Muscle layer of duodenum (tissue), 2 donors: ENCODE measurements around the gene NCAM1.

Source experiments
- H3K27ac ChIP-seq: one replicate; pipeline ENCODE4 v1.7.0; 2013; ENCODE audit warnings: mild to moderate bottlenecking, low read length
- H3K27me3 ChIP-seq: one replicate; pipeline ENCODE4 v1.7.0; 2013; ENCODE audit warnings: low read depth, mild to moderate bottlenecking, control low read depth, low read length
- H3K36me3 ChIP-seq, 2 donors: one replicate each; pipeline ENCODE4 v1.7.0; 2013; ENCODE audit warnings: low read length in 2 of 2, control low read depth in 1 of 2, mild to moderate bottlenecking in 1 of 2; ENCODE audit not compliant: insufficient read depth in 2 of 2, control insufficient read depth in 1 of 2
- H3K4me1 ChIP-seq, 2 donors: one replicate each; pipeline ENCODE4 v1.7.0; 2013; ENCODE audit warnings: low read length in 2 of 2, mild to moderate bottlenecking in 2 of 2, control low read depth in 1 of 2, moderate library complexity in 1 of 2; ENCODE audit not compliant: insufficient read depth in 2 of 2, control insufficient read depth in 1 of 2
- H3K4me3 ChIP-seq, 2 donors: one replicate each; pipeline ENCODE4 v1.7.0; 2013; ENCODE audit warnings: low read length in 2 of 2, low read depth in 1 of 2, mild to moderate bottlenecking in 1 of 2
- H3K9me3 ChIP-seq, 2 donors: one replicate each; pipeline ENCODE4 v1.7.0; 2013; ENCODE audit warnings: low read length in 2 of 2, control low read depth in 1 of 2, mild to moderate bottlenecking in 1 of 2; ENCODE audit not compliant: control insufficient read depth in 1 of 2
- donor health status: healthy.

The NCAM1 gene

GRCh38 chr11:113176599-113177360, 215.6 kb downstream of the NCAM1 start:
- Histone ChIP-seq H3K4me1 (peaks cover 0 to 5% of the 10 kb centered on the region in 2 donors), H3K9me3 (no peaks in the 10 kb centered on the region), H3K4me3 (no peak overlapping the region), H3K27ac (no peak overlapping the region), H3K27me3 (no peaks in the 10 kb centered on the region), H3K36me3 (no peaks in the 10 kb centered on the region)

DNA sequence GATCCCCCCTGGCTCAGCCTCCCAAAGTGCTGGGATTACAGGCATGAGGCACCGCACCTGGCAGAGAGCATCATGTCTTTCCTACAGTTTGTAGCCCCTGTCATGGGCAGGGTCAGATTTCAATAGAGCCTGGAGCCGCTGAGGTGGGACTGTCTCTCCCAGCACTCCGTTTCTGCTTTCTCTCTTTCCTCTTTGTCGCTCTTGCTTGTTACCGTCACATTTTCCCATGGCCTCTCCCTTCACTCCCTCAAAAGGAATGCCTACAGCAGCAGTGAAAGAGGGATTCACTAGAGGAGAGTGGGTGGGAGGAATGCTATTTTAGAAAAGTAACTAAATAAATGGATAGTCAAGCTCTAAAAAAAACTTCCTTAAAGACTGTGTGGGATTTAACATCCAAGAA, 216.5 kb downstream of the NCAM1 start:
- no peaks in the 10 kb centered on the region for H3K27me3 ChIP-seq
- H3K4me1 ChIP-seq = peaks cover 0 to 5% of the 10 kb centered on the region in 2 donors
- no peaks in the 10 kb centered on the region for H3K9me3 ChIP-seq
- no peak overlapping the region for H3K4me3 ChIP-seq
- no peak overlapping the region for H3K27ac ChIP-seq
- H3K36me3 ChIP-seq = no peaks in the 10 kb centered on the region

- H3K27ac ChIP-seq = no peak overlapping the region
- H3K9me3 ChIP-seq = no peaks in the 10 kb centered on the region
- peaks cover 0 to 5% of the 10 kb centered on the region in 2 donors for H3K4me1 ChIP-seq
- H3K27me3 ChIP-seq = no peaks in the 10 kb centered on the region
- no peak overlapping the region for H3K4me3 ChIP-seq
- H3K36me3 ChIP-seq = no peaks in the 10 kb centered on the region
Measured at GRCh38 chr11:113178381-113179070, 217.3 kb downstream of the NCAM1 start.

DNA sequence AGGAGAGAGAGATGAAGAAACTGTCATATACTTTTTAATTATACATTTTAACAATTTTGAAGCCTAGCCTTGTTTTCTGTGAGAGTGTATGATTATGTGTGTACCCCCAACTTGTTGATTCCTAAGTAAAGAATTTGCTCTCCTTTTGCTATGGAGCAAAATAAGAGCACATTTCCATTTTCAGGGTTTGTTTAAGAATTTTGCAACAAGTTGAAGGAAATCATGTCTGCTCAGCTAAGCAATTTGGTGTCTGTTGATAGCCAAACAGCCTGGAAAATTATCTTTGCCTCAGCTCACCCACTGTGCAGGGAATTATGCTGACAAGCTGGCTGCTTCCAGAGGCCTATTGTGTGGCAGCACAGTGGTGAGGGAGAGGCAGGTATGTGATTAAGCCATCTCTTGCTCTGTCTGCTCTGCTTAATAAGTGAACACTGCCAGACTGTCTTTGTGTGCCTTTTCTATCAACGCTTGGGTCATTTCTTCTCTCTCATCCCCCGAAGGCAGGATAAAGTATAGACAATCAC, 218.0 kb downstream of the NCAM1 start:
- H3K36me3 ChIP-seq = no peaks in the 10 kb centered on the region
- no peaks in the 10 kb centered on the region for H3K9me3 ChIP-seq
- H3K4me1 ChIP-seq = peaks cover 0 to 3% of the 10 kb centered on the region in 2 donors
- H3K27me3 ChIP-seq = no peaks in the 10 kb centered on the region
- H3K27ac ChIP-seq = no peak overlapping the region
- H3K4me3 ChIP-seq = no peak overlapping the region

GRCh38 chr11:113181094-113181493, 219.9 kb downstream of the NCAM1 start:
- Histone ChIP-seq H3K27ac (no peak overlapping the region), H3K4me1 (no peaks in the 10 kb centered on the region), H3K4me3 (no peak overlapping the region), H3K9me3 (no peaks in the 10 kb centered on the region), H3K27me3 (no peaks in the 10 kb centered on the region), H3K36me3 (no peaks in the 10 kb centered on the region)

- Histone ChIP-seq H3K27me3 (no peaks in the 10 kb centered on the region), H3K4me1 (no peaks in the 10 kb centered on the region), H3K4me3 (no peak overlapping the region), H3K9me3 (no peaks in the 10 kb centered on the region), H3K27ac (no peak overlapping the region), H3K36me3 (no peaks in the 10 kb centered on the region)
Measured at GRCh38 chr11:113182288-113182687, 221.1 kb downstream of the NCAM1 start.

DNA sequence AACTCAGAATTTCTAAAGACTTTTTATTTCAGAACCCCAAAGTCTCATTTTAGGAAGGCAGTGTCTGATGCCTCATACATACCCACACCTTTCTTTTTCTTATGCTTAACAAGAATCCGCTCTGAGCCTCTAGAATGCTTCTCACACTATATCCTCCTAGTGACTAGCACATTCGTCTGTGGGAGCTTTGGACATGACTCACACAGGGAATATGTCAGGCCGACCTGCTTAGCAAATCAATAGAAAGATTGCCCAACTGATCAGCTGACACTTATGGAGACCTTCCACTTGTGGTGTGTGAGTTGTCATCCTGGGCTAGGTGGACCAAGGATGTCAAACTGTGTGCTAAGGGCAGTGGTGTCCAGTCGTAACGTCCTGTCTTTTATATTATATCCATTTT, 223.3 kb downstream of the NCAM1 start:
- Histone ChIP-seq H3K4me3 (no peak overlapping the region), H3K36me3 (no peaks in the 10 kb centered on the region), H3K27ac (no peak overlapping the region), H3K4me1 (no peaks in the 10 kb centered on the region), H3K9me3 (no peaks in the 10 kb centered on the region), H3K27me3 (no peaks in the 10 kb centered on the region)

DNA sequence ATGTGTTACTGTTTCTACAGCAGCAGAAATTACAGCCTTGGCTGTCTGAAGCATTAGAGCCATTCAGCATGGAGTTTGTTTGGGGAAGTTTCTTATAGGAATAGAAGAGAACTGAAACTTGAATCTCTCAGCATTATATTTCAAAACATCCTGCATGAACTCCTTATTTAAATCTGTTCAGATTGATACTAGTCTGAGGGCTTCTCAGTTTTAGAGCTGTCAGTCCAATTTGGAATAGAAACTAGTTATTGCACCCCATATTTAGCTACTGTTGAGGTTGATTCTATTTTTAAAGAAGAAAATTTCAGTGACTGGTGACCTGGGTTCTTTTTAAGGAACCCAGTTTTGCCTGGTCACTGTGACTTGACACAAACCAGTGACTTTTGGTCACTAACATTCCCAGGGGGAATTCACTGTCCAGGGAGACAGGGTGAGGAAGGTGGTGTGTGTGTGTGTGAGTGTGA, 227.2 kb downstream of the NCAM1 start:
- no peaks in the 10 kb centered on the region for H3K4me1 ChIP-seq
- H3K27ac ChIP-seq = no peak overlapping the region
- no peaks in the 10 kb centered on the region for H3K9me3 ChIP-seq
- no peaks in the 10 kb centered on the region for H3K27me3 ChIP-seq
- H3K36me3 ChIP-seq = no peaks in the 10 kb centered on the region
- no peak overlapping the region for H3K4me3 ChIP-seq

DNA sequence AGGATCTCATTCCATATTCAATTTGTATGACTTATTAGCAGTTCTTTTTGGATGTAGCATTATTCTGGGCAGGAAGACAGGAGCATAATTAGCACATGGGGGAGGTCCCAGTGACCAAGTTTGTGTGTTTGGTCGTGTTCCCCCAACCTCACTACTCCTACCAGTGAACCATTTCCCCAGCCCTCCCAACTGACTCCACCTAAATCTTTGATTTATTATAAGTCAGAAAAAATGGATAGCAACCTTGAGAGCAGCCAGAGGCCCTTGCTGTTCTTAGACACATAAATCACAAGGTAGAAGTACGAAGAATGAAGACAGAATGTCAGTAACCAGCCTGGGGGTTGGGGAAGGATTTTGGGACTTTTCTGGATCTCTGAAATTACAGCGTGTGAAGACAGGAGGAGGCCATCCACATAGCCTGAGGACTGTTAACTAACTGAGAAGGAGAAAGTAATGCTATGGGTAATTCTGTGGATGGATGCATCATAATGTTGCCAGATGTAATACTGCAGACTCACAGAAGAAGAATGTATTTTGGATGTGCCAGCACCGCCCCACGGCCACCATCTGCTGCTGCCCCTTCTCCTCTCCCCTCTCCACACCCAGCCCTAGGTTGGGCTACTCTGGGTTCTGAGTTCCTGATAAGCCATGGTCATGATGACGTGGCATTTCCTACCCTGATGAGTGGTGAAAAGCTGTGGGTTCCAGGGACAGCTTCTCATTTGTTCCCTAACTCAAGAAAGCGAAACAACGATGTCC, 228.9 kb downstream of the NCAM1 start:
- peaks cover 0 to 5% of the 10 kb centered on the region in 2 donors for H3K4me1 ChIP-seq
- H3K27ac ChIP-seq = no peak overlapping the region
- no peaks in the 10 kb centered on the region for H3K27me3 ChIP-seq
- H3K9me3 ChIP-seq = no peaks in the 10 kb centered on the region
- H3K4me3 ChIP-seq = no peak overlapping the region
- H3K36me3 ChIP-seq = no peaks in the 10 kb centered on the region

GRCh38 chr11:113192121-113192925, 231.1 kb downstream of the NCAM1 start:
- Histone ChIP-seq H3K9me3 (no peaks in the 10 kb centered on the region), H3K4me1 (peaks cover 0 to 5% of the 10 kb centered on the region in 2 donors), H3K36me3 (no peaks in the 10 kb centered on the region), H3K4me3 (no peak overlapping the region), H3K27me3 (no peaks in the 10 kb centered on the region), H3K27ac (no peak overlapping the region)
